HCT116 (cell line): ENCODE measurements around the gene RPTOR.

Experiments used
- CEBPB ChIP-seq: IDR thresholded peaks from 2 replicates; pipeline ENCODE4 v1.6.1; 2012; ENCODE audit warnings: low read depth
- CTCF ChIP-seq, 3 experiments: fragments of 200-600 bp in 1 of 3; sonication (generic) in 1 of 3; IDR thresholded peaks in 2 of 3; conservative IDR thresholded peaks in 1 of 3; 2 replicates each; pipeline ENCODE4 v1.5.1; 2012 to 2017; ENCODE audit warnings: low read depth in 2 of 3, low read length in 2 of 3, antibody characterized with exemption in 1 of 3, borderline replicate concordance in 1 of 3, control low read depth in 1 of 3, mild to moderate bottlenecking in 1 of 3, mixed read lengths in 1 of 3, mixed run types in 1 of 3, moderate library complexity in 1 of 3; ENCODE audit not compliant: insufficient read depth in 1 of 3
- EGR1 ChIP-seq: IDR thresholded peaks from 2 replicates; pipeline ENCODE4 v1.6.1; 2012; ENCODE audit warnings: low read depth
- EZH2 ChIP-seq: fragments of 200-600 bp; sonication (generic); IDR thresholded peaks from 2 replicates; pipeline ENCODE4 v1.6.1; 2017; ENCODE audit warnings: antibody characterized with exemption, mixed run types
- EZH2phosphoT487 ChIP-seq: fragments of 200-600 bp; IDR thresholded peaks from 2 replicates; pipeline ENCODE4 v1.6.1; 2018; ENCODE audit warnings: antibody characterized with exemption, borderline replicate concordance
- MAX ChIP-seq: IDR thresholded peaks from 2 replicates; pipeline ENCODE4 v1.6.1; 2012
- POLR2A ChIP-seq: IDR thresholded peaks from 2 replicates; pipeline ENCODE4 v1.7.0; 2011; ENCODE audit warnings: borderline replicate concordance; ENCODE audit not compliant: insufficient read depth, insufficient read length; ENCODE audit errors: extremely low read depth
- POLR2AphosphoS5 ChIP-seq: IDR thresholded peaks from 2 replicates; pipeline ENCODE4 v1.6.1; 2011; ENCODE audit warnings: mild to moderate bottlenecking, low read depth, low read length, moderate library complexity
- SIN3A ChIP-seq: IDR thresholded peaks from 2 replicates; pipeline ENCODE4 v1.6.1; 2012; ENCODE audit warnings: low read depth
- TCF7L2 ChIP-seq: IDR thresholded peaks from 2 replicates; pipeline ENCODE4 v1.7.0; 2011; ENCODE audit warnings: borderline replicate concordance, inconsistent platforms; ENCODE audit not compliant: insufficient read depth, insufficient read length; ENCODE audit errors: extremely low read depth
- YY1 ChIP-seq: IDR thresholded peaks from 2 replicates; pipeline ENCODE4 v1.6.1; 2011; ENCODE audit warnings: low read length, low read depth, moderate library complexity, mild to moderate bottlenecking; ENCODE audit not compliant: insufficient replicate concordance; ENCODE audit errors: extremely low read depth
- ZNF274 ChIP-seq: fragments of 200-500 bp; sonication (Bioruptor generic); IDR thresholded peaks from 2 replicates; pipeline ENCODE4 v1.6.1; 2014; ENCODE audit warnings: mild to moderate bottlenecking, low read depth, low read length, inconsistent platforms
- TF ChIP-seq, protein P1 (sequence below): IDR thresholded peaks from 2 replicates; pipeline ENCODE4 v1.6.1; 2012; ENCODE audit warnings: low read depth

DNA sequence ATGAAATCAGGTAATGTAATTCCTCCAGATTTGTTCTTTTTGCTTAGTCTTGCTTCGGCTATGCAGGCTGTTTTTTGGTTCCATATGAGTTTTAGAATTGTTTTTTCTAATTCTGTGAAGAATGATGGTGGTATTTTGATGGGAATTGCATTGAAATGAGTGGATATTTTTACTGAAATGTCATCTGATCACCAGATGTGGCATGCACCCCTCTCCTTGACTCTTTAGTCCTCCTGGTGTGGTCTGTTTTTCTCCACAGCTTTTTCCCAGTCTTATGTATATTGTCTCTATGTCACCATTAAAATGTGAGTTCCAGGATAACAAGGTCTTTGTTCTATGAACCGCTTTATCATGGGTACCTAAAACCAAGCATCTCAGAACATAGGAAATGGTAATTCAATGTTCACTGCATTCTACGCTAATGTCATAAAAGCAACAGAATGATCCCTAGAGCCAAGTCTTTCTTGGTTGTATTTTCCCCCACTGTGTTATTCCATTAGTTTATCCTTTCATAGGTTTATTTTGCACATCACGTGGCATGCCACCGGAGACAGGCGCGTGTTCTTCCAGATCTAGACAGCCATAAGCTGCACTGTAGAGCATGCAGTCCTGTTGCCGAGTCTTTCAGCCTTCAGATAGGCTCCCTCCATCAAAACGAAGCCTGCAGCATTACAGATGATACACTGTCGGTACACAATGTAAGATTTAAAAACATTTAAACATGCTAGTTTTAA, 172.5 kb downstream of the RPTOR start:
- TF ChIP-seq CTCF (IDR thresholded peaks at IDR 0.05 in 2 of 3, conservative IDR thresholded peaks at IDR 0.05 in 1 of 3; ENCODE audit: borderline replicate concordance in 1 of 3, insufficient read depth in 1 of 3, low read depth in 2 of 3, low read length in 2 of 3) (no peak), TCF7L2 (no peak), EZH2phosphoT487 (no peak), EGR1 (no peak), EZH2 (no peak), POLR2AphosphoS5 (no peak), SIN3A (no peak), POLR2A (no peak), CEBPB (no peak), MAX (no peak), YY1 (no peak), ZNF274 (no peak)
- TF ChIP-seq, protein P1, sequence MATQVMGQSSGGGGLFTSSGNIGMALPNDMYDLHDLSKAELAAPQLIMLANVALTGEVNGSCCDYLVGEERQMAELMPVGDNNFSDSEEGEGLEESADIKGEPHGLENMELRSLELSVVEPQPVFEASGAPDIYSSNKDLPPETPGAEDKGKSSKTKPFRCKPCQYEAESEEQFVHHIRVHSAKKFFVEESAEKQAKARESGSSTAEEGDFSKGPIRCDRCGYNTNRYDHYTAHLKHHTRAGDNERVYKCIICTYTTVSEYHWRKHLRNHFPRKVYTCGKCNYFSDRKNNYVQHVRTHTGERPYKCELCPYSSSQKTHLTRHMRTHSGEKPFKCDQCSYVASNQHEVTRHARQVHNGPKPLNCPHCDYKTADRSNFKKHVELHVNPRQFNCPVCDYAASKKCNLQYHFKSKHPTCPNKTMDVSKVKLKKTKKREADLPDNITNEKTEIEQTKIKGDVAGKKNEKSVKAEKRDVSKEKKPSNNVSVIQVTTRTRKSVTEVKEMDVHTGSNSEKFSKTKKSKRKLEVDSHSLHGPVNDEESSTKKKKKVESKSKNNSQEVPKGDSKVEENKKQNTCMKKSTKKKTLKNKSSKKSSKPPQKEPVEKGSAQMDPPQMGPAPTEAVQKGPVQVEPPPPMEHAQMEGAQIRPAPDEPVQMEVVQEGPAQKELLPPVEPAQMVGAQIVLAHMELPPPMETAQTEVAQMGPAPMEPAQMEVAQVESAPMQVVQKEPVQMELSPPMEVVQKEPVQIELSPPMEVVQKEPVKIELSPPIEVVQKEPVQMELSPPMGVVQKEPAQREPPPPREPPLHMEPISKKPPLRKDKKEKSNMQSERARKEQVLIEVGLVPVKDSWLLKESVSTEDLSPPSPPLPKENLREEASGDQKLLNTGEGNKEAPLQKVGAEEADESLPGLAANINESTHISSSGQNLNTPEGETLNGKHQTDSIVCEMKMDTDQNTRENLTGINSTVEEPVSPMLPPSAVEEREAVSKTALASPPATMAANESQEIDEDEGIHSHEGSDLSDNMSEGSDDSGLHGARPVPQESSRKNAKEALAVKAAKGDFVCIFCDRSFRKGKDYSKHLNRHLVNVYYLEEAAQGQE, result no peak
